HG03066 (cell line): ENCODE data around the gene SRF.

Experiments used
- ATAC-seq: cut with Tn5 transposase; IDR thresholded peaks from one replicate; pipeline ENCODE4 v1.9.1; 2021; ENCODE audit warnings: low read depth; ENCODE audit not compliant: unreplicated experiment

Gene SRF

GRCh38 chr6:43207286-43207685, 36.2 kb downstream of the SRF start:
- no peak for ATAC-seq

GRCh38 chr6:43211955-43212354, 40.9 kb downstream of the SRF start:
- no peak for ATAC-seq

- no peak for ATAC-seq
Observed at GRCh38 chr6:43213431-43213830, 42.4 kb downstream of the SRF start.

- no peak for ATAC-seq
Observed at GRCh38 chr6:43215066-43215465, 44.0 kb downstream of the SRF start.

GRCh38 chr6:43216200-43216599, 45.1 kb downstream of the SRF start:
- ATAC-seq: no peak

GRCh38 chr6:43217351-43217750, 46.3 kb downstream of the SRF start:
- no peak for ATAC-seq

- ATAC-seq: no peak
Observed at GRCh38 chr6:43219119-43219518, 48.0 kb downstream of the SRF start.

GRCh38 chr6:43219814-43220213, 48.7 kb downstream of the SRF start:
- ATAC-seq: no peak

GRCh38 chr6:43220439-43220951, 49.4 kb downstream of the SRF start:
- no peak for ATAC-seq

- no peak for ATAC-seq
Observed at GRCh38 chr6:43221046-43221972, 50.2 kb downstream of the SRF start.

- no peak for ATAC-seq
Observed at GRCh38 chr6:43222418-43223059, 51.5 kb downstream of the SRF start.

GRCh38 chr6:43223175-43223574, 52.1 kb downstream of the SRF start:
- no peak for ATAC-seq

- ATAC-seq: no peak
Observed at GRCh38 chr6:43226192-43226851, 55.3 kb downstream of the SRF start.

- peak; percentile 72 for ATAC-seq
Observed at GRCh38 chr6:43228951-43229802, 58.1 kb downstream of the SRF start, which contains the start of gene DNPH1. TSS of gene DNPH1 (minus strand) at chr6:43229481. CDS start at chr6:43229456, 25 bp downstream.

GRCh38 chr6:43229803-43230620, 58.9 kb downstream of the SRF start:
- no peak for ATAC-seq

- no peak for ATAC-seq
Observed at GRCh38 chr6:43231053-43231452, 60.0 kb downstream of the SRF start.
